K562 (cell line): ENCODE data around the gene HIVEP1. TPM values are rescaled to one million over a fixed set of nuclear protein-coding genes. Genes with fewer than 3 reads are reported as not detected.

ENCODE experiments used
- ATAC-seq: fragments of 200-7000 bp; cut with Tn5 transposase; 3 replicates; pipeline ENCODE4 v1.9.1; 2020; ENCODE audit warnings: moderate library complexity
- BruUV-seq: library from RNA; stranded (reverse); fragments of 400-500 nt; replicated peaks from 2 replicates; lab custom pipeline; 2021; lab: Mats Ljungman, UMichigan
- CTCF ChIA-PET: fragments of 300-600 bp; formaldehyde crosslinking; extraction: SDS; loops from one replicate; lab custom pipeline; 2021; ENCODE audit warnings: low intra/inter-chr PET ratio; lab: Yijun Ruan, JAX
- POLR2A ChIA-PET: fragments of 300-600, 350-650 bp; sonication (Branson Sonifier 250); formaldehyde crosslinking; extraction: SDS; loops from one replicate; lab custom pipeline; 2021; ENCODE audit warnings: antibody characterized with exemption, inconsistent platforms; lab: Yijun Ruan, JAX
- DNase-seq, 4 experiments: peaks; one replicate each; pipeline versions ENCODE4 v3.0.0 to v3.0.0-alpha.2; 2011 to 2018; ENCODE audit warnings: low spot score in 3 of 4, mixed read lengths in 3 of 4; ENCODE audit errors: extremely low read depth in 1 of 4
- FAIRE-seq: peaks from 2 replicates; lab custom pipeline; 2011; peaks lifted over from hg19 to GRCh38; lab: Jason Lieb, UNC
- H2AFZ ChIP-seq: 2 replicates; pipeline ENCODE4 v1.6.0; 2011; ENCODE audit warnings: low read depth, low read length, control low read depth, inconsistent platforms
- H3K27ac ChIP-seq: fragments of 200-600 bp; 3 replicates; pipeline ENCODE4 v1.8.0; 2011; ENCODE audit warnings: low read depth, mild to moderate bottlenecking, control low read depth, inconsistent platforms, low read length, moderate library complexity, mixed read lengths; ENCODE audit errors: extremely low read depth
- H3K27me3 ChIP-seq, 2 experiments: fragments of 300-600 bp in 1 of 2; 2 replicates in 1 of 2; 3 replicates in 1 of 2; pipeline versions ENCODE4 v1.6.0 to v1.8.0; 2011; ENCODE audit warnings: inconsistent platforms in 2 of 2, low read length in 2 of 2, mild to moderate bottlenecking in 1 of 2, mixed read lengths in 1 of 2, moderate library complexity in 1 of 2; ENCODE audit not compliant: control insufficient read depth in 2 of 2, insufficient read depth in 2 of 2
- H3K36me3 ChIP-seq: fragments of 300-600 bp; 3 replicates; pipeline ENCODE4 v1.8.0; 2011; ENCODE audit warnings: mild to moderate bottlenecking, low read length, inconsistent platforms; ENCODE audit not compliant: control insufficient read depth, insufficient read depth
- H3K4me1 ChIP-seq, 2 experiments: fragments of 200-600 bp in 1 of 2; replicated peaks in 1 of 2; 2 replicates in 1 of 2; 3 replicates in 1 of 2; pipeline versions ENCODE4 v1.5.1 to v1.8.0; 2011; ENCODE audit warnings: inconsistent platforms in 2 of 2, low read length in 2 of 2, mild to moderate bottlenecking in 1 of 2, mixed read lengths in 1 of 2, moderate library complexity in 1 of 2; ENCODE audit not compliant: control insufficient read depth in 2 of 2, insufficient read depth in 2 of 2
- H3K4me2 ChIP-seq: 2 replicates; pipeline ENCODE4 v1.6.1; 2011; ENCODE audit warnings: low read length, control low read depth, inconsistent platforms, mixed read lengths; ENCODE audit not compliant: insufficient read depth
- H3K4me3 ChIP-seq: fragments of 200-600 bp; sonication (generic), shearing (Covaris generic); 2 replicates; pipeline ENCODE4 v1.5.1; 2016; ENCODE audit warnings: control low read depth, inconsistent platforms
- H3K79me2 ChIP-seq: fragments of 200-600 bp; 3 replicates; pipeline ENCODE4 v1.8.0; 2011; ENCODE audit warnings: low read length, inconsistent platforms; ENCODE audit not compliant: control insufficient read depth, insufficient read depth
- H3K9ac ChIP-seq, 2 experiments: 2 replicates each; pipeline versions ENCODE4 v1.6.0 to v1.6.1; 2011; ENCODE audit warnings: low read depth in 2 of 2, low read length in 2 of 2, control low read depth in 1 of 2, inconsistent platforms in 1 of 2, mild to moderate bottlenecking in 1 of 2, mixed read lengths in 1 of 2; ENCODE audit not compliant: insufficient read depth in 1 of 2
- H3K9me1 ChIP-seq: one replicate; pipeline ENCODE4 v1.6.0; 2011; ENCODE audit warnings: inconsistent platforms, mild to moderate bottlenecking, low read length, moderate library complexity; ENCODE audit not compliant: control insufficient read depth, insufficient read depth
- H3K9me3 ChIP-seq: replicated peaks from 2 replicates; pipeline ENCODE4 v1.5.1; 2011; ENCODE audit warnings: low read depth, low read length, inconsistent platforms; ENCODE audit not compliant: control insufficient read depth, insufficient read depth
- H4K20me1 ChIP-seq: replicated peaks from 2 replicates; pipeline ENCODE4 v1.6.1; 2011; ENCODE audit warnings: low read length, inconsistent platforms, mixed read lengths; ENCODE audit not compliant: control insufficient read depth, insufficient read depth
- CEBPG ChIP-seq, 3 experiments: fragments of 200-800 bp in 1 of 3; sonication (Bioruptor generic) in 1 of 3; sonication (generic) in 1 of 3; formaldehyde crosslinking in 1 of 3; IDR thresholded peaks in 2 of 3; conservative IDR thresholded peaks in 1 of 3; 2 replicates each; pipeline versions ENCODE4 v1.6.1 to v1.8.0; 2016 to 2022; ENCODE audit warnings: missing compliant biosample characterization in 2 of 3, missing genetic modification characterization in 2 of 3, mild to moderate bottlenecking in 1 of 3, missing genetic modification reagents in 1 of 3
- ETV5 ChIP-seq: sonication (generic); formaldehyde crosslinking; IDR thresholded peaks from 2 replicates; pipeline ENCODE4 v1.4.0; 2020; ENCODE audit warnings: low read depth, mild to moderate bottlenecking, missing genetic modification reagents
- HNRNPLL ChIP-seq: fragments of 200-400 bp; formaldehyde crosslinking; IDR thresholded peaks from 2 replicates; pipeline ENCODE4 v1.6.1; 2017; ENCODE audit warnings: low read length, low read depth, mild to moderate bottlenecking; ENCODE audit not compliant: poor library complexity, severe bottlenecking
- SAFB2 ChIP-seq: fragments of 200-400 bp; formaldehyde crosslinking; IDR thresholded peaks from 2 replicates; pipeline ENCODE4 v1.6.1; 2018; ENCODE audit warnings: borderline replicate concordance, low read length, low read depth, moderate library complexity; ENCODE audit not compliant: severe bottlenecking
- ZNF316 ChIP-seq: fragments of 450-650 bp; IDR thresholded peaks from 2 replicates; pipeline ENCODE4 v1.6.1; 2016
- WGBS: fragments of 100-300 bp; shearing (Covaris generic); methylation state at CpG from one replicate; pipeline ENCODE4 v1.1.6; 2016; ENCODE audit warnings: low coverage, mixed read lengths; ENCODE audit not compliant: insufficient coverage; ENCODE audit errors: missing lambda C conversion rate; 5-methylcytosine and 5-hydroxymethylcytosine counted together
- in situ Hi-C: fragments of 300-500 bp; cut with MboI; formaldehyde crosslinking; loops from 4 replicates; pipeline ENCODE4 v1.15.0; 2018; ENCODE audit warnings: inconsistent platforms, mixed read lengths
- intact Hi-C: fragments of 100-400 bp; cut with micrococcal nuclease; formaldehyde crosslinking; loops from 2 replicates; pipeline ENCODE4 v1.14.2; 2022
- polyA plus RNA-seq, 8 experiments: library from polyadenylated mRNA; depleted of rRNA in 4 of 8; stranded (reverse) in 5 of 8; unstranded in 3 of 8; fragments of >200 nt; fragmentation: Nextera tagmentation in 2 of 8; fragmentation: Illumina TruSeq in 1 of 8; extraction: Ambion mirVana in 2 of 8; extraction: Trizol in 1 of 8; gene quantifications; 2 replicates each; pipeline versions ENCODE4 v1.2.1 to v1.2.3, GENCODE V29; 2011 to 2014; ENCODE audit warnings: inconsistent platforms in 1 of 8, missing spikeins in 1 of 8
- total RNA-seq, 7 experiments: library from RNA; depleted of rRNA in 6 of 7; stranded (reverse); fragments of >200 nt in 6 of 7; fragmentation: Illumina TruSeq in 2 of 7; extraction: Trizol in 2 of 7; gene quantifications; 2 replicates each; pipeline versions ENCODE4 v1.2.1 to v1.2.3, GENCODE V29; 2011 to 2021; ENCODE audit warnings: low replicate concordance in 1 of 7
- TF ChIP-seq, protein P1 (sequence below): IDR thresholded peaks from 2 replicates; pipeline ENCODE4 v1.6.1; 2012; ENCODE audit warnings: low read depth, low read length, improper control_type of control experiment, borderline replicate concordance

HIVEP1 gene
- total and polyA plus RNA-seq, 9 of the 15 experiments (the other 6 are each of a cell fraction or from before 2014, with no cell fraction given) = 6.0 to 33.3 (median 21.7) TPM

DNA sequence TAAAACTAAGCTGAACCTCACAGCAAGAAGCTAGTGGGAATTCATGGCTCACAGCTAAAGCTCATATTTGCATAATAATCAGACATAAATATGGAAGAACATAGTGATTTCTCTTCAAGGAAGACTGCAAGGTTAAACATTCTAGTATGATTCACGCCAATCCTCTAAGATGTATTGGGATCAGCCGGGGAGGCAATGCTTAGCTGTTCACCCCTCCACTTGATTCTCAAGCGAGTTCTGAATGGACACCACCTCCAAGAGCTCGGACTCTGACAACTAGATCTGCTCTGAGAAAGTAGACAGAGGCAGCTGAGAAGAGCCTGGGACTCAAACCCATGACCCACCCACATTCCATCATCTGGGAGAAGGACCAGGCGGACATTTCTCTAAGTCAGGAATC is 159.6 kb downstream of the HIVEP1 start (continued):
- TF ChIP-seq, protein P1, sequence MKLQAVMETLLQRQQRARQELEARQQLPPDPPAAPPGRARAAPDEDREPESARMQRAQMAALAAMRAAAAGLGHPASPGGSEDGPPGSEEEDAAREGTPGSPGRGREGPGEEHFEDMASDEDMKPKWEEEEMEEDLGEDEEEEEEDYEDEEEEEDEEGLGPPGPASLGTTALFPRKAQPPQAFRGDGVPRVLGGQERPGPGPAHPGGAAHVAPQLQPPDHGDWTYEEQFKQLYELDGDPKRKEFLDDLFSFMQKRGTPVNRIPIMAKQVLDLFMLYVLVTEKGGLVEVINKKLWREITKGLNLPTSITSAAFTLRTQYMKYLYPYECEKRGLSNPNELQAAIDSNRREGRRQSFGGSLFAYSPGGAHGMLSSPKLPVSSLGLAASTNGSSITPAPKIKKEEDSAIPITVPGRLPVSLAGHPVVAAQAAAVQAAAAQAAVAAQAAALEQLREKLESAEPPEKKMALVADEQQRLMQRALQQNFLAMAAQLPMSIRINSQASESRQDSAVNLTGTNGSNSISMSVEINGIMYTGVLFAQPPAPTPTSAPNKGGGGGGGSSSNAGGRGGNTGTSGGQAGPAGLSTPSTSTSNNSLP = no peak
- TF ChIP-seq HNRNPLL (no peak), ETV5 (no peak), SAFB2 (no peak)

DNA sequence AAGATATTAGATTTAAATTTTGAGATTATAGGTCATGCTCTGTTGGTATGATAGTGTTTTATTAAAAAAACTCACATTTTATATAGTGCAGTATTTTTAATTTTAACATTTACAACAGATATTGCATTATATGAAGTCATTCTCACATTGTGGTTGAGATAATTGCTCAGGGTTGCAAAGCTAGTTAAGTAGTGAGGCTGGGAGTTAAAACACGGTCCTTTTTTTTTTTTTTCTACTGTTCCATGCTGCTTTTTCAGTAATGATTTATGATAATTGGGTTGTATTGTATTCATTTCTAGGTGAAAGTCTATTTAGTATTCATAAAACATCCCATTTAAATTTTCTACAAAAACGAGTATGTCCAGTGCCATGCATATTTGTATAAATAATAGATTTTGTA is 160.5 kb downstream of the HIVEP1 start:
- H3K36me3 ChIP-seq = no peaks in the 10 kb centered on the region
- CTCF ChIA-PET = no interaction called here
- H3K4me3 ChIP-seq = no peak overlapping the region
- intact Hi-C loops (no loop called here), in situ Hi-C loops (no loop called here)
- no TSS peak for BruUV-seq
- no peak for TF ChIP-seq ZNF316
- TF ChIP-seq CEBPG (CRISPR knock-in tag; IDR thresholded peaks at IDR 0.05) = no peak
- peak in 1 of 2 experiments; percentile 56; a peak in 2 of 4 replicates for TF ChIP-seq CEBPG (tag; conservative IDR thresholded peaks at IDR 0.05 in 1 of 2, IDR thresholded peaks at IDR 0.05 in 1 of 2)
- no peaks in the 10 kb centered on the region for H3K9me1 ChIP-seq
- no peak overlapping the region for H3K9ac ChIP-seq
- H3K79me2 ChIP-seq = no peaks in the 10 kb centered on the region
- H4K20me1 ChIP-seq = no peaks in the 10 kb centered on the region
- no peak overlapping the region for H3K27ac ChIP-seq
- no peak for FAIRE-seq
- H2AFZ ChIP-seq = no peak overlapping the region
- ATAC-seq = no peak
- no peak overlapping the region for H3K4me2 ChIP-seq
- peaks cover 14 to 17% of the 10 kb centered on the region in 2 experiments; a peak in 4 of 5 replicates for H3K27me3 ChIP-seq
- DNase-seq = no peak
- H3K9me3 ChIP-seq = no peaks in the 10 kb centered on the region
- 0% methylated on average over 2 of the region's 2 CpGs for WGBS
- no peaks in the 10 kb centered on the region for H3K4me1 ChIP-seq
- POLR2A ChIA-PET = interaction anchor here (1.3 to 1.7 kb wide), 2 partner anchors 12 to 16 kb away, joined by 5 to 6 read pairs; no protein-coding TSS in a partner anchor
